NB4 (cell line): ENCODE measurements around the gene TFCP2L1.
"Not testable (repeated sequence)": the region's sequence is repeated elsewhere in the genome, so short reads cannot be mapped to it uniquely, and the experiment has no call there.

Experiments used
- DNase-seq: peaks from one replicate; pipeline ENCODE4 v3.0.0; 2010; ENCODE audit warnings: low read depth
- H3K4me3 ChIP-seq: one replicate; pipeline ENCODE4 v1.5.1; 2011; ENCODE audit warnings: mild to moderate bottlenecking, low read depth, low read length, moderate library complexity
- MAX ChIP-seq: IDR thresholded peaks from 2 replicates; pipeline ENCODE4 v1.6.1; 2011; ENCODE audit warnings: low read depth, low read length
- MYC ChIP-seq: IDR thresholded peaks from 2 replicates; pipeline ENCODE4 v1.6.1; 2011; ENCODE audit warnings: low read depth, low read length
- POLR2A ChIP-seq: IDR thresholded peaks from 2 replicates; pipeline ENCODE4 v1.6.1; 2011; ENCODE audit warnings: mild to moderate bottlenecking; ENCODE audit not compliant: insufficient read length; ENCODE audit errors: extremely low read depth
- TF ChIP-seq, protein P1 (sequence below): IDR thresholded peaks from one replicate; pipeline ENCODE4 v1.5.1; 2012; ENCODE audit warnings: low read depth, low read length

Gene TFCP2L1

DNA sequence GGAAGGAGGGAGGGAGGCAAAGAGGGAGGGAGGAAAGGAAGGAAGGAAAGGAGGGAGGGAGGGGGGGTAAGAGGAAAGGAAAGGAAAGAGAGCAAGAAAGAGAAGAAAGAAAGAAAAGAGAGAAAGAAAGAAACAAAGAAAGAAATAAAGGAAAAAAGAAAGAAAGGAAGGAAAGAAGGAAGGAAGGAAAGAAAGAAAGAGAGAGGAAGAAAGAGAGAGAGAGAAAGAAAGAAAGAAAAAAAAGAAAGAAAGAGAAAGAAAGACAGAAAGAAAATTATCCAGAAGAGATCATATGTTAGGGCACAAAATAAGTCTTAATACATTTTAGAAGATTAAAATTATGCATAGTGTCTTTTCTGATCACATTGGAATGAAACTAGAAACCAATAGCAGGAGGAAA, 24.3 kb upstream of the TFCP2L1 start:
- DNase-seq = no peak
- H3K4me3 ChIP-seq = no peak overlapping the region
- TF ChIP-seq, protein P1, sequence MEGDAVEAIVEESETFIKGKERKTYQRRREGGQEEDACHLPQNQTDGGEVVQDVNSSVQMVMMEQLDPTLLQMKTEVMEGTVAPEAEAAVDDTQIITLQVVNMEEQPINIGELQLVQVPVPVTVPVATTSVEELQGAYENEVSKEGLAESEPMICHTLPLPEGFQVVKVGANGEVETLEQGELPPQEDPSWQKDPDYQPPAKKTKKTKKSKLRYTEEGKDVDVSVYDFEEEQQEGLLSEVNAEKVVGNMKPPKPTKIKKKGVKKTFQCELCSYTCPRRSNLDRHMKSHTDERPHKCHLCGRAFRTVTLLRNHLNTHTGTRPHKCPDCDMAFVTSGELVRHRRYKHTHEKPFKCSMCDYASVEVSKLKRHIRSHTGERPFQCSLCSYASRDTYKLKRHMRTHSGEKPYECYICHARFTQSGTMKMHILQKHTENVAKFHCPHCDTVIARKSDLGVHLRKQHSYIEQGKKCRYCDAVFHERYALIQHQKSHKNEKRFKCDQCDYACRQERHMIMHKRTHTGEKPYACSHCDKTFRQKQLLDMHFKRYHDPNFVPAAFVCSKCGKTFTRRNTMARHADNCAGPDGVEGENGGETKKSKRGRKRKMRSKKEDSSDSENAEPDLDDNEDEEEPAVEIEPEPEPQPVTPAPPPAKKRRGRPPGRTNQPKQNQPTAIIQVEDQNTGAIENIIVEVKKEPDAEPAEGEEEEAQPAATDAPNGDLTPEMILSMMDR = no peak
- TF ChIP-seq MAX (no peak), POLR2A (no peak), MYC (no peak)

- no peak for DNase-seq
- H3K4me3 ChIP-seq = no peak overlapping the region
- TF ChIP-seq, protein P1 = no peak
- TF ChIP-seq POLR2A (no peak), MAX (no peak), MYC (no peak)
Measured at GRCh38 chr2:121307048-121307447, 22.0 kb upstream of the TFCP2L1 start.

DNA sequence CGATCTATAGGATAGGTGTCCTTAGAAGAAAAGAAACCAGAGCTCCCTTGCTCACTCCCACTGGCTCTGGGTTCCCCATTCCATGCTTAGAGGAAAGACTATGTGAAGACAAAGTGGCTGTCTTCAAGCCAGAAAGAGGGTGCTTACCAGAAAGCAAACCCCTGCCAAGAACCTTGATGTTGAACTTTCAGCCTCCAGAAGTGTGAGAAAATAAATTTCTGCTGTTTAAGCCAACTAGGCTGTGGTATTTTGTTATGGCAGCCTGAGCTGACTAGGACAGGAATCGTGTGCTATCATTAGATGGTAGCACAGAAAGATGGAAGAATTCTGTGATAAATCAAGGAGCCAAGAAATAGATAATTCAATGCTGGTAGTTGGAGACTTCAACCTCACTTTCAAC, 19.9 kb upstream of the TFCP2L1 start:
- DNase-seq = no peak
- no peak overlapping the region for H3K4me3 ChIP-seq
- TF ChIP-seq, protein P1 = no peak
- TF ChIP-seq MYC = no peak
- TF ChIP-seq MAX = no peak
- no peak for TF ChIP-seq POLR2A

- TF ChIP-seq MYC (no peak), MAX (no peak), POLR2A (no peak)
- TF ChIP-seq, protein P1 = no peak
- no peak for DNase-seq
- H3K4me3 ChIP-seq = no peak overlapping the region
Measured at GRCh38 chr2:121303531-121304263, 18.7 kb upstream of the TFCP2L1 start.

DNA sequence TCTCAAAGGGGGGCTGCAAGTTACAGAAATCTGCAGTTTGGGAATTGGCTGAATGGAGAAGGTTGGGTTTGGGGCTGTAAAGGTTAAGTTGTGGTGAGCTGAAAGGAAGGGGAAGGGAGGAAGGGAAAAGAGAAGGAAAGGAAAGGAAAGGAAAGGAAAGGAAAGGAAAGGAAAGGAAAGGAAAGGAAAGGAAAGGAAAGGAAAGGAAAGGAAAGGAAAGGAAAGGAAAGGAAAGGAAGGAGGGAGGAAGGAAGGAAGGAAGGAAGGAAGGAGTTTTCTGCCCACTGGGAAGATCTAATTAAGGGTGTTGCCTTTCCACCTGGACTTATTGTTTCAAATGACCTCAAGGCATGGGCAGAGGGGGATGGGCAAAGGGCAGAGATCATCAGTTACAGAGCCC, 16.2 kb upstream of the TFCP2L1 start:
- not testable (repeated sequence) for H3K4me3 ChIP-seq, DNase-seq

DNA sequence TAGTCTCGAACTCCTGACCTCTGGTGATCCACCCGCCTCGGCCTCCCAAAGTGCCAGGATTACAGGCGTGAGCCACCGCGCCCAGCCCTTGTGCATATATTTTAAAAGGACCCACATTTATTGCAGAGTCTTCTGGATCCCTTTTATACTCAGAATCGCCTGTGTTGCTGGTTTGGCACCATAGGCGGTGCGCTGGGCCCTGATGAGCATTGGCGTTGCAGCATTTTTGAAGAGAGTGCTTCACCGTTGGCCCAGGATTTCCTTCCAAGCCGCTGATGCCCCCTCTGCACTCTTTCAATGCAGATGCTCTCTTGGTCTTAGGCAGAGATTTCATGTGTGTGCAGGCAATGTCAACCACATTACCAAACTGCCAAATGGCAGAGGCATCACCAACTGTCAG, 13.5 kb upstream of the TFCP2L1 start:
- no peak overlapping the region for H3K4me3 ChIP-seq
- DNase-seq = no peak
- TF ChIP-seq, protein P1 = no peak
- TF ChIP-seq MYC = no peak
- TF ChIP-seq MAX = no peak
- no peak for TF ChIP-seq POLR2A

- not testable (repeated sequence) for DNase-seq, H3K4me3 ChIP-seq
Measured at GRCh38 chr2:121297866-121298265, 12.9 kb upstream of the TFCP2L1 start.
